Suprapubic skin (tissue), 4 donors: ENCODE results near the gene CCNE1. TPM values are rescaled to one million over a fixed set of nuclear protein-coding genes. Genes with fewer than 3 reads are reported as not detected.
A peak's percentile ranks its signal among the peaks of the same experiment; 100 is the strongest.

Experiments
- DNase-seq, 2 donors: peaks; one replicate each; pipeline ENCODE4 v3.0.0-alpha.2; 2019; ENCODE audit warnings: low spot score in 2 of 2
- H3K27ac ChIP-seq: fragments of 200-600 bp; sonication (generic); one replicate; pipeline ENCODE4 v1.5.1; 2019
- H3K27me3 ChIP-seq: fragments of 200-600 bp; sonication (generic); one replicate; pipeline ENCODE4 v1.5.1; 2019
- H3K36me3 ChIP-seq: fragments of 200-600 bp; sonication (generic); one replicate; pipeline ENCODE4 v1.5.1; 2019
- H3K4me1 ChIP-seq: fragments of 200-600 bp; sonication (generic); one replicate; pipeline ENCODE4 v1.5.1; 2019
- H3K4me3 ChIP-seq: fragments of 200-600 bp; sonication (generic); one replicate; pipeline ENCODE4 v1.5.1; 2019; ENCODE audit warnings: mild to moderate bottlenecking
- H3K9me3 ChIP-seq: fragments of 200-600 bp; sonication (generic); one replicate; pipeline ENCODE4 v1.5.1; 2019
- EP300 ChIP-seq: sonication (generic); formaldehyde crosslinking; IDR thresholded peaks from one replicate; pipeline ENCODE4 v1.6.1; 2017; ENCODE audit warnings: antibody characterized with exemption
- POLR2A ChIP-seq, 2 donors: fragments of 450-650 bp; IDR thresholded peaks; one replicate each; pipeline ENCODE4 v1.6.1; 2017; ENCODE audit warnings: antibody characterized with exemption in 2 of 2, mild to moderate bottlenecking in 2 of 2, moderate library complexity in 2 of 2
- POLR2AphosphoS5 ChIP-seq, 3 donors: sonication (generic); formaldehyde crosslinking; IDR thresholded peaks; one replicate each; pipeline ENCODE4 v1.6.1; 2017; ENCODE audit warnings: antibody characterized with exemption in 3 of 3
- WGBS: methylation state at CpG from one replicate; pipeline ENCODE4 v1.1.5; 2018; 5-methylcytosine and 5-hydroxymethylcytosine counted together
- total RNA-seq, 4 donors: library from RNA; depleted of rRNA; stranded (reverse); fragments of >200 nt; gene quantifications; one replicate each; pipeline ENCODE4 v1.1.0, GENCODE V29; 2016
- TF ChIP-seq, protein P1 (sequence below), 2 donors: fragments of 200-600 bp in 1 of 2; fragments of 450-650 bp in 1 of 2; sonication (generic) in 1 of 2; IDR thresholded peaks; one replicate each; pipeline ENCODE4 v1.5.1; 2016 to 2019; ENCODE audit warnings: antibody characterized with exemption in 2 of 2, mild to moderate bottlenecking in 1 of 2, moderate library complexity in 1 of 2

Gene CCNE1
- total RNA-seq, 4 donors from 2014 or later: 2.5 to 11.0 (median 6.0) TPM

DNA sequence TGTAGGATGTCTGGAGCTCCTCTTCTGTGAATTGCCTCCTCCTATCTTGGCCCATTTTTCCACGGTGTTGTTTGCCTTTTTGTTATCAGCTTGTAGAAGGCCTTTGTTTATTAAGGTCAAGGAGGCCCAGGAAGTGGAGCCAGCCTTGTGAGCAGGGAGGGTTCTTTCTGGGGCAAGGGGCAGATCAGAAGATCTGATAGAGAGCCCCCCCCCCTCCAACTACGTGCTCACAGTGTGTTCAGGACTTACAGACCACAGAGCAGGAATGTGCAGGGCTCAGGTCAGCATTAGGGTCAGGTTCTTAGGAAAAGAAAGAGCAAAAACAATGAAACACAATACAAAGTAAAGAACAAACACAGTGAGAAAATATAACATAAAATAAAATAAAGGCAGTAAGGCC lies 59.4 kb downstream of the CCNE1 start:
- WGBS: 34% methylated on average over 2 of the region's 2 CpGs
- peaks cover 17% of the 10 kb centered on the region for H3K4me1 ChIP-seq
- H3K27me3 ChIP-seq: peaks cover 39% of the 10 kb centered on the region
- no peak overlapping the region for H3K4me3 ChIP-seq
- H3K9me3 ChIP-seq: peaks cover 6% of the 10 kb centered on the region
- H3K27ac ChIP-seq: no peak overlapping the region
- no peaks in the 10 kb centered on the region for H3K36me3 ChIP-seq
- DNase-seq: no peak
- TF ChIP-seq POLR2AphosphoS5 (IDR thresholded peaks at IDR 0.05): no peak
- TF ChIP-seq EP300: no peak
- no peak for TF ChIP-seq POLR2A (IDR thresholded peaks at IDR 0.05)
- TF ChIP-seq, protein P1, sequence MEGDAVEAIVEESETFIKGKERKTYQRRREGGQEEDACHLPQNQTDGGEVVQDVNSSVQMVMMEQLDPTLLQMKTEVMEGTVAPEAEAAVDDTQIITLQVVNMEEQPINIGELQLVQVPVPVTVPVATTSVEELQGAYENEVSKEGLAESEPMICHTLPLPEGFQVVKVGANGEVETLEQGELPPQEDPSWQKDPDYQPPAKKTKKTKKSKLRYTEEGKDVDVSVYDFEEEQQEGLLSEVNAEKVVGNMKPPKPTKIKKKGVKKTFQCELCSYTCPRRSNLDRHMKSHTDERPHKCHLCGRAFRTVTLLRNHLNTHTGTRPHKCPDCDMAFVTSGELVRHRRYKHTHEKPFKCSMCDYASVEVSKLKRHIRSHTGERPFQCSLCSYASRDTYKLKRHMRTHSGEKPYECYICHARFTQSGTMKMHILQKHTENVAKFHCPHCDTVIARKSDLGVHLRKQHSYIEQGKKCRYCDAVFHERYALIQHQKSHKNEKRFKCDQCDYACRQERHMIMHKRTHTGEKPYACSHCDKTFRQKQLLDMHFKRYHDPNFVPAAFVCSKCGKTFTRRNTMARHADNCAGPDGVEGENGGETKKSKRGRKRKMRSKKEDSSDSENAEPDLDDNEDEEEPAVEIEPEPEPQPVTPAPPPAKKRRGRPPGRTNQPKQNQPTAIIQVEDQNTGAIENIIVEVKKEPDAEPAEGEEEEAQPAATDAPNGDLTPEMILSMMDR (IDR thresholded peaks at IDR 0.05): no peak

GRCh38 chr19:29872224-29872731 lies 60.5 kb downstream of the CCNE1 start:
- no peak overlapping the region for H3K4me3 ChIP-seq
- H3K4me1 ChIP-seq: peaks cover 17% of the 10 kb centered on the region
- TF ChIP-seq EP300 (no peak), POLR2A (IDR thresholded peaks at IDR 0.05) (no peak), POLR2AphosphoS5 (IDR thresholded peaks at IDR 0.05) (no peak)
- TF ChIP-seq, protein P1 (IDR thresholded peaks at IDR 0.05): no peak
- H3K9me3 ChIP-seq: peaks cover 6% of the 10 kb centered on the region
- WGBS: 9% methylated on average over 14 of the region's 33 CpGs
- H3K36me3 ChIP-seq: no peaks in the 10 kb centered on the region
- no peak overlapping the region for H3K27ac ChIP-seq
- peaks cover 39% of the 10 kb centered on the region for H3K27me3 ChIP-seq
- DNase-seq: no peak

DNA sequence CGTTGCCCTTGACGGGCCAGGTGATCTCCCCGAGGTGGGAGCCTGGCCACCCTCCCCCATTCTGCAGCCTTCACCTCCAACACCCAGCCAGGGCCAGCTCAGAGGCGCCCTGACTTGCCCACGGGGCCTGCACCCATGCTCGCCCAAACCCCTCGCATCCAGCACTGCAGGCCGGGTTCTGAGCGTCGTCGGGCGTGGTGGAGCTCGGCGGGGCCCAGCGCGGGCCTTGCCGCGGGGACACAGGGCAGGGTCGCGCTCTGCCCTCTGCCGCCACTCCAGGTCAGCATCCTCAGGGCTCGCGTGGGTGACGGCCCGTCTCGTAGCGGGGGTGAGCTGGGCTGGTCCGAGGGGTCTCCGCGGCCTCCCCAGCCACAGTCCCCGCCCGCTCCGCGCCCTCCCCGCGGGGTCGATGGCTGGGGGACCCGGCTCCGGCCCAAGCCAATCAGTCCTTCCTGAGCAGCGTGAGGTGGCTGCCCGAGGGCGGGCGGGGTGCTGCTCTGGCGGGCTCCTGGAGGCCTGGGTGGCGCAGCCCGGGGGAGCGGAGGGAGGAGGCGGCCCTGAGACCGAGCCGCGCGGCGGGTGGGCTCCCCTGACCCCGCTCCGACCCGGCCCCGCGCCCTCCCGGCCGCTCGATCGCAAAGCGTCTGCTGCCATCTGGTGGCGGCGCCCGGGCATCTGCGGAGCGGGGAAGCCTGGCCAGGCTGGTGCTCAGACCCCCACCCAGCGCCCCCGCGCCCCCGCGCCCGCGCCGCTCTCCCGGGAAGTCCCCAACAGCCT lies 61.4 kb downstream of the CCNE1 start:
- WGBS: 2% methylated on average over 20 of the region's 77 CpGs
- no peaks in the 10 kb centered on the region for H3K36me3 ChIP-seq
- no peak overlapping the region for H3K27ac ChIP-seq
- H3K9me3 ChIP-seq: peaks cover 2% of the 10 kb centered on the region
- TF ChIP-seq, protein P1 (IDR thresholded peaks at IDR 0.05): peak; percentile 18 to 84
- TF ChIP-seq POLR2A (IDR thresholded peaks at IDR 0.05) (no peak), EP300 (no peak), POLR2AphosphoS5 (IDR thresholded peaks at IDR 0.05) (no peak)
- peaks cover 17% of the 10 kb centered on the region for H3K4me1 ChIP-seq
- DNase-seq: peak in 1 of 2 donors; percentile 71
- peak overlapping the region; percentile 50 for H3K4me3 ChIP-seq
- H3K27me3 ChIP-seq: peaks cover 39% of the 10 kb centered on the region

Other genes with a start within 250 kb of the CCNE1 start
- 10 to 100 TPM; 35.4 to 76.8 (median 62.6) TPM for gene POP4, start 205.7 kb upstream of the CCNE1 start, total RNA-seq
- gene PLEKHF1, start 146.5 kb upstream of the CCNE1 start, total RNA-seq: 10 to 100 TPM in 2 of 4 donors, 1 to 10 TPM in 2; 4.5 to 18.8 (median 9.7) TPM
- gene C19orf12, start 96.7 kb upstream of the CCNE1 start, total RNA-seq: 10 to 100 TPM; 19.6 to 35.8 (median 27.3) TPM
- gene URI1, start 130.2 kb downstream of the CCNE1 start, total RNA-seq: 10 to 100 TPM; 43.8 to 71.2 (median 58.8) TPM